SK-N-MC (cell line): ENCODE data around the gene AKR1E2.

Source experiments
- EZH2 ChIP-seq: fragments of 200-600 bp; sonication (generic); IDR thresholded peaks from one replicate; pipeline ENCODE4 v1.6.1; 2017; ENCODE audit warnings: antibody characterized with exemption
- POLR2AphosphoS5 ChIP-seq: IDR thresholded peaks from 2 replicates; pipeline ENCODE4 v1.6.1; 2012; ENCODE audit warnings: mild to moderate bottlenecking, low read depth, low read length, borderline replicate concordance

DNA sequence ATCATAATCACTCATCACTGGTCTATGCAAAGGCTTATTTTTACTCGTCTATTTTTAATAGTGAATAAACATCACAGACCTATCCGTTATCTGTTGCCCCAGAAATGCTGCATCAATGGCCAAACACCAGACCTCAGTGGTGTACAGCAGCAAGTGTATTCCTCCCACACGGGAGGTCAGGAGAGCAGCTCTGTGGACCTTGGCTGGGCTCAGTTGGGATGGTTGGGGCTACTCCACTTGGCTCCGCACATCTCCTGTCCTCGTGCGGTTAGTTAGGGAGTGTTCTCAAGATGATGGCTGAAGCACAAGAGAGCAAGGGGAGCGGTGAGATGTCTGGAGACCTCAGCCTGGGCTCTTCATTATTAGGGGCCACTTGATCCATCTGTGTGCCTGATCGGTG is 2.0 kb downstream of the AKR1E2 start:
- TF ChIP-seq POLR2AphosphoS5 (no peak), EZH2 (no peak)
